Measurements from ENCODE around the gene USP9X. TPM values are rescaled to one million over a fixed set of nuclear protein-coding genes. Genes with fewer than 3 reads are reported as not detected.
"Not testable (repeated sequence)": the region's sequence is repeated elsewhere in the genome, so short reads cannot be mapped to it uniquely, and the experiment has no call there.

Gene USP9X
- total and polyA plus RNA-seq, 2 donors (not counting 3 experiments of a cell fraction or from before 2014, with no cell fraction given), result 13.7 to 66.8 TPM

- Histone ChIP-seq H2AFZ (ENCODE audit: low read depth, low read length) (no peak overlapping the region), H3K4me3 (replicated peaks in 1 of 3; ENCODE audit: insufficient read depth in 1 of 3, low read depth in 1 of 3, low read length in 3 of 3) (no peak overlapping the region), H3K27ac (ENCODE audit: insufficient read depth, low read depth, low read length) (no peak overlapping the region), H3K36me3 (ENCODE audit: control insufficient read depth in 2 of 2, extremely low read depth in 1 of 2, insufficient read depth in 2 of 2, low read length in 2 of 2) (no peaks in the 10 kb centered on the region), H3K9ac (replicated peaks; ENCODE audit: extremely low read depth, insufficient read depth, low read length) (no peak overlapping the region), H3K4me2 (ENCODE audit: insufficient read depth, low read length) (no peak overlapping the region), H3K9me3 (replicated peaks; ENCODE audit: control insufficient read depth, insufficient read depth, low read length) (no peaks in the 10 kb centered on the region), H3K9me1 (replicated peaks; ENCODE audit: control insufficient read depth, extremely low read depth, insufficient read depth, low read length) (no peaks in the 10 kb centered on the region), H3K27me3 (ENCODE audit: control insufficient read depth in 2 of 2, insufficient read depth in 2 of 2, low read length in 2 of 2) (no peaks in the 10 kb centered on the region), H3K4me1 (ENCODE audit: control insufficient read depth, extremely low read depth, insufficient read depth, low read length) (no peaks in the 10 kb centered on the region), H4K20me1 (replicated peaks; ENCODE audit: control insufficient read depth, extremely low read depth, insufficient read depth, low read length) (peaks cover 2% of the 10 kb centered on the region), H3K79me2 (ENCODE audit: control insufficient read depth, insufficient read depth, low read length) (peaks cover 94% of the 10 kb centered on the region)
- dilution Hi-C loops (cut with MboI; ENCODE audit: extremely low pct_ligation_motif_present, low sequenced_read_pairs), result no loop called here
- ChIA-PET CTCF (interaction anchor here (0.9 to 1.6 kb wide), 2 partner anchors 10 to 561 kb away, joined by 3 to 6 read pairs; no protein-coding TSS in a partner anchor), POLR2A (no interaction called here)
- DNase-seq (ENCODE audit: low read depth, low spot score) (no peak), FAIRE-seq (no peak)
- TF ChIP-seq CTCF (IDR thresholded peaks at IDR 0.05; ENCODE audit: extremely low read depth in 1 of 2, insufficient read depth in 1 of 2, low read depth in 1 of 2, low read length in 2 of 2) (no peak), FOS (IDR thresholded peaks at IDR 0.05; ENCODE audit: borderline replicate concordance, insufficient read depth, low read length) (no peak), MYC (IDR thresholded peaks at IDR 0.05; ENCODE audit: low read depth, low read length) (no peak), JUN (IDR thresholded peaks at IDR 0.05; ENCODE audit: borderline replicate concordance, insufficient read depth, insufficient read length, low read depth) (no peak), POLR2AphosphoS5 (IDR thresholded peaks at IDR 0.05; ENCODE audit: insufficient read depth, low read depth, low read length) (no peak), GATA2 (IDR thresholded peaks at IDR 0.05; ENCODE audit: insufficient read depth, insufficient read length, low read depth, low read length) (no peak), POLR2A (IDR thresholded peaks at IDR 0.05; ENCODE audit: low read depth, low read length) (no peak), EZH2 (IDR thresholded peaks at IDR 0.05; ENCODE audit: borderline replicate concordance, low read depth, low read length, severe bottlenecking) (no peak)
- TF ChIP-seq, protein P1, sequence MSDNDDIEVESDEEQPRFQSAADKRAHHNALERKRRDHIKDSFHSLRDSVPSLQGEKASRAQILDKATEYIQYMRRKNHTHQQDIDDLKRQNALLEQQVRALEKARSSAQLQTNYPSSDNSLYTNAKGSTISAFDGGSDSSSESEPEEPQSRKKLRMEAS (IDR thresholded peaks at IDR 0.05; ENCODE audit: insufficient read depth, insufficient read length), result no peak
- intact Hi-C loops (cut with micrococcal nuclease), result no loop called here
- no TSS peak for BruUV-seq (replicated peaks)
These were observed 19.8 kb downstream of the USP9X start for GRCh38 chrX:41105005-41105404.

GRCh38 chrX:41106257-41106656, 21.0 kb downstream of the USP9X start:
- DNase-seq (ENCODE audit: low read depth, low spot score); H3K4me3 ChIP-seq (replicated peaks in 1 of 3; ENCODE audit: insufficient read depth in 1 of 3, low read depth in 1 of 3, low read length in 3 of 3); H3K9me1 ChIP-seq (replicated peaks; ENCODE audit: control insufficient read depth, extremely low read depth, insufficient read depth, low read length); intact Hi-C loops (cut with micrococcal nuclease); H4K20me1 ChIP-seq (replicated peaks; ENCODE audit: control insufficient read depth, extremely low read depth, insufficient read depth, low read length); H3K36me3 ChIP-seq (ENCODE audit: control insufficient read depth in 2 of 2, extremely low read depth in 1 of 2, insufficient read depth in 2 of 2, low read length in 2 of 2); POLR2A ChIA-PET; H3K27me3 ChIP-seq (ENCODE audit: control insufficient read depth in 2 of 2, insufficient read depth in 2 of 2, low read length in 2 of 2); H2AFZ ChIP-seq (ENCODE audit: low read depth, low read length); FAIRE-seq; H3K4me1 ChIP-seq (ENCODE audit: control insufficient read depth, extremely low read depth, insufficient read depth, low read length); H3K4me2 ChIP-seq (ENCODE audit: insufficient read depth, low read length); H3K9me3 ChIP-seq (replicated peaks; ENCODE audit: control insufficient read depth, insufficient read depth, low read length); dilution Hi-C loops (cut with MboI; ENCODE audit: extremely low pct_ligation_motif_present, low sequenced_read_pairs); H3K27ac ChIP-seq (ENCODE audit: insufficient read depth, low read depth, low read length); BruUV-seq (replicated peaks); H3K9ac ChIP-seq (replicated peaks; ENCODE audit: extremely low read depth, insufficient read depth, low read length); CTCF ChIA-PET: not testable (repeated sequence)
- peaks cover 94% of the 10 kb centered on the region for H3K79me2 ChIP-seq (ENCODE audit: control insufficient read depth, insufficient read depth, low read length)
